Measurements from ENCODE around the gene LRRTM3.

Gene LRRTM3

DNA sequence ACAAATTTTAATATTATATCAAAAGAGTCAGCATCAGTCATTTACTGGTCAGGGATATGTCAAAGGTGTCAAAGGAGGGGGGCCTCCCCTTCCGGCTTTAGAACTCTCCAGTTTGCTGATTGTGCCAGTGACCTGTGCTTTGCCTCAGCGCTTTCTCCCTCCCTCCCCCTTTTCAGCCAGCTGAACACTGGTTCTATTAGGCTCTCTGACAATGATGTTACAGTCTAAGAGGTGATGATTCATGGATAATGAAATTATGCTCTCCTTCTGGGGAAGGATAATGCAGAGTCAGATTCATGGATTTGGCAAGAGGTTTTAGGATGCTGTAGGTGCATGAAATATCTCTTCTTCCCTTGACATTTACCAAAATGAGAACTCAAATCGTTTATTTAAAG is 6.1 kb downstream of the LRRTM3 start:
- no peaks in the 10 kb centered on the region for H3K36me3 ChIP-seq (ENCODE audit: insufficient read depth, insufficient read length, low read length)
- DNase-seq (ENCODE audit: low read depth, low spot score), result no peak
- no peaks in the 10 kb centered on the region for H3K4me1 ChIP-seq (ENCODE audit: insufficient read depth, insufficient read length)
- H3K27me3 ChIP-seq (ENCODE audit: insufficient read depth, insufficient read length), result peaks cover 7% of the 10 kb centered on the region
- TF ChIP-seq ZNF274 (IDR thresholded peaks at IDR 0.05; ENCODE audit: low read depth, low read length) (no peak), SUZ12 (IDR thresholded peaks at IDR 0.05; ENCODE audit: extremely low read depth, insufficient read depth, insufficient read length) (no peak), YY1 (IDR thresholded peaks at IDR 0.05; ENCODE audit: insufficient read depth, insufficient read length) (no peak)
- H3K9ac ChIP-seq (ENCODE audit: insufficient read length, low read depth), result no peak overlapping the region
- H3K4me3 ChIP-seq (ENCODE audit: insufficient read length, low read depth), result no peak overlapping the region
- H3K9me3 ChIP-seq (ENCODE audit: insufficient read depth, low read length), result no peaks in the 10 kb centered on the region

DNA sequence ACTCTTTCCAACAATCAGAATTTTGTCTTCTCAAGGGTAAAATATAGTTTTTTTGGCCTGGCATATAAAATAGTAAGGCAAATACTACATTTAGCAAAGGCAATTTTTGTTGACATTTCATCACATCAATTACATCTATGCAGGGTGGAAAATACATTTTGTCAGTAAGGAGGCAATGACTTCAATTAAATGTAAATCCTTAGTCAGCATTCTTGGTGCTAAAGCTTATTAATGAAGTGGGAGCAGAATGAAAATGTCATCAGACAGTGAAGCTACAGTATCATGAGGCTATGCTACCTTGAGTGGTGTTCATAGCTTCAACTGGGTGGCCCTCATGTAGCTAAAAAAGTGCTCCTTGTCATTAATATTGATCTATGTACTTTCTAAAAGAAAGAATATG is 8.9 kb downstream of the LRRTM3 start:
- Histone ChIP-seq H3K9ac (ENCODE audit: insufficient read length, low read depth) (no peak overlapping the region), H3K36me3 (ENCODE audit: insufficient read depth, insufficient read length, low read length) (no peaks in the 10 kb centered on the region), H3K4me1 (ENCODE audit: insufficient read depth, insufficient read length) (no peaks in the 10 kb centered on the region), H3K4me3 (ENCODE audit: insufficient read length, low read depth) (no peak overlapping the region), H3K9me3 (ENCODE audit: insufficient read depth, low read length) (no peaks in the 10 kb centered on the region), H3K27me3 (ENCODE audit: insufficient read depth, insufficient read length) (no peaks in the 10 kb centered on the region)
- no peak for DNase-seq (ENCODE audit: low read depth, low spot score)
- TF ChIP-seq ZNF274 (IDR thresholded peaks at IDR 0.05; ENCODE audit: low read depth, low read length), result no peak
- no peak for TF ChIP-seq YY1 (IDR thresholded peaks at IDR 0.05; ENCODE audit: insufficient read depth, insufficient read length)
- no peak for TF ChIP-seq SUZ12 (IDR thresholded peaks at IDR 0.05; ENCODE audit: extremely low read depth, insufficient read depth, insufficient read length)

DNA sequence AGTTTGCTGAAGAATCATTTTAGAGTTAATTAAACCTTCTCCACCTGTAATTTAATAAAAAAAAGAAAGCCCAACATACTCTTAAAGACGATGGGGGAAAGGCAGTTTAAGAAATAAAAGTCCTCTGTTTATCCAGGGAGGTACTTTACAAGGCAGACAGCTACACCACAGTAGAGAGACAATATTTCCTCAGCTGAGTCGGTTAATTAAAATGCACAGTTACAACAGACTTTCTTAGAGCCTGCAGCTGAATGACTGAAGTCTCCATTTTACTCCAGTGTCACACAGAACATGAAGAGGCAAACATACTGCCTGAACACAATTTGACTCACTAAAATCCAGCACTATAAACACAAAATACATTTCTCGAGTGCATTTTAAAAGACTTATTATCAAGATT is 15.1 kb downstream of the LRRTM3 start:
- TF ChIP-seq SUZ12 (IDR thresholded peaks at IDR 0.05; ENCODE audit: extremely low read depth, insufficient read depth, insufficient read length) (no peak), ZNF274 (IDR thresholded peaks at IDR 0.05; ENCODE audit: low read depth, low read length) (no peak), YY1 (IDR thresholded peaks at IDR 0.05; ENCODE audit: insufficient read depth, insufficient read length) (no peak)
- Histone ChIP-seq H3K36me3 (ENCODE audit: insufficient read depth, insufficient read length, low read length) (no peaks in the 10 kb centered on the region), H3K4me1 (ENCODE audit: insufficient read depth, insufficient read length) (no peaks in the 10 kb centered on the region), H3K9ac (ENCODE audit: insufficient read length, low read depth) (no peak overlapping the region), H3K4me3 (ENCODE audit: insufficient read length, low read depth) (no peak overlapping the region), H3K9me3 (ENCODE audit: insufficient read depth, low read length) (no peaks in the 10 kb centered on the region), H3K27me3 (ENCODE audit: insufficient read depth, insufficient read length) (no peaks in the 10 kb centered on the region)
- no peak for DNase-seq (ENCODE audit: low read depth, low spot score)

DNA sequence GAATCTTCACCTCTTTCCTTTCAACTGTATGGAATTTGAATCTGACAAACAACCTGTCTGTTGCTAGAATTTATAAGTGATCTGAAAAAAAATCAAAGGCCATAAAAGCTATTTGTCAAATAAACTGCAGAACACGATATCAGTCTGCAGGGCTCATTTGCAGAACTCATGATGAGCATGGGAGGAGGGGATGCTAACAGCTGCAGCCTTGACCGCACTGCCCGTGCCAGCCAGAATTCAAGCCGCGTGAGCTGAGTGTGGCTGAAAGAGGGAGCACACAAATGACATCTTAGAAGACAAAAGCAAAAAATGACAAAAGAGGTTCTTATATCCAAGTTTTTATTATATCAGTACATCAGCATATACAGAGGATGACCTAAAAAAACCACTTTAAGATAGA is 15.7 kb downstream of the LRRTM3 start:
- H3K9ac ChIP-seq (ENCODE audit: insufficient read length, low read depth), result no peak overlapping the region
- no peak for DNase-seq (ENCODE audit: low read depth, low spot score)
- no peaks in the 10 kb centered on the region for H3K36me3 ChIP-seq (ENCODE audit: insufficient read depth, insufficient read length, low read length)
- H3K27me3 ChIP-seq (ENCODE audit: insufficient read depth, insufficient read length), result no peaks in the 10 kb centered on the region
- H3K9me3 ChIP-seq (ENCODE audit: insufficient read depth, low read length), result no peaks in the 10 kb centered on the region
- H3K4me3 ChIP-seq (ENCODE audit: insufficient read length, low read depth), result no peak overlapping the region
- H3K4me1 ChIP-seq (ENCODE audit: insufficient read depth, insufficient read length), result no peaks in the 10 kb centered on the region
- TF ChIP-seq YY1 (IDR thresholded peaks at IDR 0.05; ENCODE audit: insufficient read depth, insufficient read length) (no peak), ZNF274 (IDR thresholded peaks at IDR 0.05; ENCODE audit: low read depth, low read length) (no peak), SUZ12 (IDR thresholded peaks at IDR 0.05; ENCODE audit: extremely low read depth, insufficient read depth, insufficient read length) (no peak)

DNA sequence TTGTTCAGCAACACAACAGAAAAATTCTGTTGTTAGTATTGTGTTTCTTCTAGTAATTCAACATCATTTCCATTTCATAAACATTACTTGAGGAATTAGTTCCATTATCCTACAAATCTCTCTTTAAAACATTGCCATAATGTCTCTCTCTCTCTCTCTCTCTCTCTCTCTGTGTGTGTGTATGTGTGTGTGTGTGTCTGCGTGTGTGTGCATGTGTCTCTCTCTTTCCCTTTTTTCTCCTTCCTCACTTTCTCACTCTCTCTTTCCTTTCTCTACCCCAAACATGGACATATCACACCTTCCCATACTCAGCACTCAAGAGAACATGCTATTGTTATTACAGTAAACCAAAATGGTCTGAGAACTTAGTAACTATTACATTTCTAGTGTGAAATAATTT is 16.6 kb downstream of the LRRTM3 start:
- no peaks in the 10 kb centered on the region for H3K9me3 ChIP-seq (ENCODE audit: insufficient read depth, low read length)
- H3K4me1 ChIP-seq (ENCODE audit: insufficient read depth, insufficient read length), result no peaks in the 10 kb centered on the region
- TF ChIP-seq SUZ12 (IDR thresholded peaks at IDR 0.05; ENCODE audit: extremely low read depth, insufficient read depth, insufficient read length), result no peak
- no peak for TF ChIP-seq ZNF274 (IDR thresholded peaks at IDR 0.05; ENCODE audit: low read depth, low read length)
- TF ChIP-seq YY1 (IDR thresholded peaks at IDR 0.05; ENCODE audit: insufficient read depth, insufficient read length), result no peak
- DNase-seq (ENCODE audit: low read depth, low spot score), result no peak
- no peak overlapping the region for H3K9ac ChIP-seq (ENCODE audit: insufficient read length, low read depth)
- H3K27me3 ChIP-seq (ENCODE audit: insufficient read depth, insufficient read length), result no peaks in the 10 kb centered on the region
- H3K36me3 ChIP-seq (ENCODE audit: insufficient read depth, insufficient read length, low read length), result no peaks in the 10 kb centered on the region
- H3K4me3 ChIP-seq (ENCODE audit: insufficient read length, low read depth), result no peak overlapping the region

DNA sequence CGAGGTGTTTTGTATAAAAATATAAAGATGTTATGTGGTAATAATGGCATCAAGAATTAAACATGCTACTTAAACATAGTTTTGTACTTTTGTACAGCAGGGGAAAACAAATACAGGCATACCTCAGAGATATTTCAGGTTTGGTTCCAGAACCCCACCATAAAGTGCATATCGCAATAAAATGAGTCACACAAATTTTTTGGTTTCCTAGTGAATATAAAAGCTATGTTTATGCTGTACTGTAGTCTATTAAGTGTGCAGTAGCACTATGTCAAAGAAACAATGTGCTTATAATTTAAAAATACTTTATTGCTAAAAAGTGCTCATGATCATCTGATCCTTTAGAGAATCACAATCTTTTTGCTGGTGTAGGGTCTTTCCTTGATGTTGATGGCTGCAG is 17.8 kb downstream of the LRRTM3 start:
- H3K9ac ChIP-seq (ENCODE audit: insufficient read length, low read depth), result no peak overlapping the region
- DNase-seq (ENCODE audit: low read depth, low spot score), result no peak
- H3K36me3 ChIP-seq (ENCODE audit: insufficient read depth, insufficient read length, low read length), result no peaks in the 10 kb centered on the region
- H3K27me3 ChIP-seq (ENCODE audit: insufficient read depth, insufficient read length), result no peaks in the 10 kb centered on the region
- H3K9me3 ChIP-seq (ENCODE audit: insufficient read depth, low read length), result no peaks in the 10 kb centered on the region
- H3K4me1 ChIP-seq (ENCODE audit: insufficient read depth, insufficient read length), result no peaks in the 10 kb centered on the region
- no peak for TF ChIP-seq ZNF274 (IDR thresholded peaks at IDR 0.05; ENCODE audit: low read depth, low read length)
- TF ChIP-seq SUZ12 (IDR thresholded peaks at IDR 0.05; ENCODE audit: extremely low read depth, insufficient read depth, insufficient read length), result no peak
- TF ChIP-seq YY1 (IDR thresholded peaks at IDR 0.05; ENCODE audit: insufficient read depth, insufficient read length), result no peak
- H3K4me3 ChIP-seq (ENCODE audit: insufficient read length, low read depth), result no peak overlapping the region

DNA sequence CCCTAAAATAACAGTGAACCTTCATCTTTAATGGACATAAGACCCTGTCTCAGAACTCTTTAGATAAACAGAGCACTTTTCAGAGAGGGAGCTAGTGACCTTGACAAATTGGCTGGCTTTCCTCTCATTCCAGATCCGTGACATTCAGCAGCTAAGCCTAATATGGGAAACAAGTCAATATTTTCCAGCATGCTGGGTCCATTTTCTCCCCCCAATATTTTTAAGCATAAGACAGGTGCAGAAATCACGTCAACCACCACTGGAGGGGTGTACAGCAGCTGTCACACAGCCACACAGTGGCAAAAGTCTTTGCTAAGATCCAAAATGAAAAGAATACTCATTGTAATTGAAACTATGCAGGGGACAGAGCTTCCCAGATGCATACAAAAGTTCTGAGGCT is 26.1 kb downstream of the LRRTM3 start:
- no peaks in the 10 kb centered on the region for H3K4me1 ChIP-seq (ENCODE audit: insufficient read depth, insufficient read length)
- H3K27me3 ChIP-seq (ENCODE audit: insufficient read depth, insufficient read length), result no peaks in the 10 kb centered on the region
- no peaks in the 10 kb centered on the region for H3K9me3 ChIP-seq (ENCODE audit: insufficient read depth, low read length)
- DNase-seq (ENCODE audit: low read depth, low spot score), result no peak
- H3K36me3 ChIP-seq (ENCODE audit: insufficient read depth, insufficient read length, low read length), result no peaks in the 10 kb centered on the region
- H3K4me3 ChIP-seq (ENCODE audit: insufficient read length, low read depth), result no peak overlapping the region
- TF ChIP-seq SUZ12 (IDR thresholded peaks at IDR 0.05; ENCODE audit: extremely low read depth, insufficient read depth, insufficient read length) (no peak), ZNF274 (IDR thresholded peaks at IDR 0.05; ENCODE audit: low read depth, low read length) (no peak), YY1 (IDR thresholded peaks at IDR 0.05; ENCODE audit: insufficient read depth, insufficient read length) (no peak)
- no peak overlapping the region for H3K9ac ChIP-seq (ENCODE audit: insufficient read length, low read depth)

DNA sequence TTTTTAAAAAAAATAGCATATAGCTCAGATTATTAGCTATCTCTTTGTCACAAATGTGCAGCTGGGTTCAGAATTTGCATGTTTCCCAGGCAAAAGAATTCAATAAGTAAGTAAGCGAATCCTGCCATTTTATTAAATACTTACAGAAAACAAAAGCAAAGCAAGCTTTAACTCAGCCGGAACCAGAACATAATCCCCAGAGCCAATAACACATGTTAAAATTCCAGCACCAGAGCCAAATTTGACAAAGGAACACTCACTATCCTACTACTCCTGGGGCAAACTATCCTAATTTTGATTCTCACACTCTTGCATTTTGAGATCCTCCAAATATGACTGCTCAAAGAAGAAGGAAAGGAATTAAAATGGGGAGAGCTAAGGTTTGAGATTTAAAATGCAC is 32.6 kb downstream of the LRRTM3 start:
- H3K4me1 ChIP-seq (ENCODE audit: insufficient read depth, insufficient read length), result no peaks in the 10 kb centered on the region
- H3K9ac ChIP-seq (ENCODE audit: insufficient read length, low read depth), result no peak overlapping the region
- H3K4me3 ChIP-seq (ENCODE audit: insufficient read length, low read depth), result no peak overlapping the region
- DNase-seq (ENCODE audit: low read depth, low spot score), result no peak
- no peak for TF ChIP-seq SUZ12 (IDR thresholded peaks at IDR 0.05; ENCODE audit: extremely low read depth, insufficient read depth, insufficient read length)
- no peak for TF ChIP-seq ZNF274 (IDR thresholded peaks at IDR 0.05; ENCODE audit: low read depth, low read length)
- TF ChIP-seq YY1 (IDR thresholded peaks at IDR 0.05; ENCODE audit: insufficient read depth, insufficient read length), result no peak
- no peaks in the 10 kb centered on the region for H3K36me3 ChIP-seq (ENCODE audit: insufficient read depth, insufficient read length, low read length)
- H3K27me3 ChIP-seq (ENCODE audit: insufficient read depth, insufficient read length), result no peaks in the 10 kb centered on the region
- no peaks in the 10 kb centered on the region for H3K9me3 ChIP-seq (ENCODE audit: insufficient read depth, low read length)
